ENCODE measurements around the gene GCFC2.

GCFC2 gene

GRCh38 chr2:75632091-75632701 is 78.5 kb downstream of the GCFC2 start:
- DNase-seq (ENCODE audit: low read depth in 1 of 2, low spot score in 1 of 2) = no peak

GRCh38 chr2:75627902-75628504 is 82.7 kb downstream of the GCFC2 start:
- peak; percentile 18 to 42 for DNase-seq (ENCODE audit: low read depth in 1 of 2, low spot score in 1 of 2)

- DNase-seq (ENCODE audit: low read depth in 1 of 2, low spot score in 1 of 2) = no peak
Measured at GRCh38 chr2:75622929-75623328, 87.8 kb downstream of the GCFC2 start.

GRCh38 chr2:75622500-75622899 is 88.2 kb downstream of the GCFC2 start:
- DNase-seq (ENCODE audit: low read depth in 1 of 2, low spot score in 1 of 2) = no peak

GRCh38 chr2:75621228-75621627 is 89.5 kb downstream of the GCFC2 start:
- no peak for DNase-seq (ENCODE audit: low read depth in 1 of 2, low spot score in 1 of 2)

- DNase-seq (ENCODE audit: low read depth in 1 of 2, low spot score in 1 of 2) = no peak
Measured at GRCh38 chr2:75619956-75620740, 90.6 kb downstream of the GCFC2 start.

- DNase-seq (ENCODE audit: low read depth in 1 of 2, low spot score in 1 of 2) = no peak
Measured at GRCh38 chr2:75616933-75617332, 93.8 kb downstream of the GCFC2 start.

- DNase-seq (ENCODE audit: low read depth in 1 of 2, low spot score in 1 of 2) = no peak
Measured at GRCh38 chr2:75616406-75616805, 94.3 kb downstream of the GCFC2 start.

- DNase-seq (ENCODE audit: low read depth in 1 of 2, low spot score in 1 of 2) = no peak
Measured at GRCh38 chr2:75614162-75614651, 96.5 kb downstream of the GCFC2 start.

GRCh38 chr2:75612862-75613243 is 97.9 kb downstream of the GCFC2 start:
- DNase-seq (ENCODE audit: low read depth in 1 of 2, low spot score in 1 of 2) = no peak

Data from stimulated activated CD4-positive, alpha-beta T cell treated with anti-CD3 and anti-CD28 coated beads, Interleukin-15, amount 100 ng/mL, for 1 hour (primary cell).